H9 (cell line): Measurements from ENCODE around the gene CFAP299. TPM values are rescaled to one million over a fixed set of nuclear protein-coding genes. Genes with fewer than 3 reads are reported as not detected.
A peak's percentile ranks its signal among the peaks of the same experiment; 100 is the strongest.

ENCODE experiments used
- DNase-seq: peaks from one replicate; pipeline ENCODE4 v3.0.0-alpha.2; 2017
- H2AFZ ChIP-seq: one replicate; pipeline ENCODE4 v1.6.1; 2013; ENCODE audit warnings: mild to moderate bottlenecking, low read length, control low read depth, moderate library complexity
- H2AK5ac ChIP-seq: 2 replicates; pipeline ENCODE4 v1.6.1; 2013; ENCODE audit warnings: low read length, control low read depth, mixed read lengths; ENCODE audit not compliant: insufficient read length
- H2BK120ac ChIP-seq: one replicate; pipeline ENCODE4 v1.6.1; 2013; ENCODE audit warnings: low read depth, mild to moderate bottlenecking, low read length, control low read depth, inconsistent platforms; ENCODE audit not compliant: poor library complexity, severe bottlenecking
- H2BK12ac ChIP-seq: 2 replicates; pipeline ENCODE4 v1.6.1; 2013; ENCODE audit warnings: low read length, control low read depth, mixed read lengths, low read depth; ENCODE audit not compliant: insufficient read length
- H2BK15ac ChIP-seq: 2 replicates; pipeline ENCODE4 v1.6.1; 2013; ENCODE audit warnings: low read depth, low read length, control low read depth
- H2BK20ac ChIP-seq: one replicate; pipeline ENCODE4 v1.6.1; 2013; ENCODE audit warnings: low read depth, mild to moderate bottlenecking, low read length, control low read depth, inconsistent platforms; ENCODE audit not compliant: poor library complexity, severe bottlenecking
- H2BK5ac ChIP-seq: 2 replicates; pipeline ENCODE4 v1.6.1; 2013; ENCODE audit warnings: low read length, control low read depth, mixed read lengths; ENCODE audit not compliant: insufficient read length
- H3K14ac ChIP-seq: 2 replicates; pipeline ENCODE4 v1.6.1; 2013; ENCODE audit warnings: low read length, control low read depth; ENCODE audit not compliant: insufficient read depth
- H3K18ac ChIP-seq: 2 replicates; pipeline ENCODE4 v1.6.1; 2013; ENCODE audit warnings: low read depth, mild to moderate bottlenecking, mixed read lengths, low read length, control low read depth; ENCODE audit not compliant: insufficient read length
- H3K23ac ChIP-seq: 2 replicates; pipeline ENCODE4 v1.6.1; 2013; ENCODE audit warnings: low read length, control low read depth, mixed read lengths, low read depth; ENCODE audit not compliant: insufficient read length
- H3K23me2 ChIP-seq: 2 replicates; pipeline ENCODE4 v1.6.1; 2013; ENCODE audit warnings: low read depth, mild to moderate bottlenecking, mixed read lengths, low read length, control low read depth; ENCODE audit not compliant: insufficient read length, poor library complexity, severe bottlenecking
- H3K27ac ChIP-seq: 2 replicates; pipeline ENCODE4 v1.5.1; 2013; ENCODE audit warnings: low read length, control low read depth, mixed read lengths, low read depth; ENCODE audit not compliant: insufficient read length
- H3K27me3 ChIP-seq: 2 replicates; pipeline ENCODE4 v1.6.1; 2013; ENCODE audit warnings: low read length, control low read depth, inconsistent platforms; ENCODE audit not compliant: insufficient read depth
- H3K4ac ChIP-seq: 2 replicates; pipeline ENCODE4 v1.6.1; 2013; ENCODE audit warnings: low read depth, mild to moderate bottlenecking, control low read depth, inconsistent platforms, low read length, moderate library complexity
- H3K4me1 ChIP-seq: 2 replicates; pipeline ENCODE4 v1.6.1; 2013; ENCODE audit warnings: low read length, control low read depth, inconsistent platforms; ENCODE audit not compliant: insufficient read depth
- H3K4me2 ChIP-seq: 2 replicates; pipeline ENCODE4 v1.6.1; 2013; ENCODE audit warnings: low read length, control low read depth, mixed read lengths; ENCODE audit not compliant: insufficient read length, insufficient read depth
- H3K56ac ChIP-seq: 2 replicates; pipeline ENCODE4 v1.6.1; 2013; ENCODE audit warnings: low read depth, mild to moderate bottlenecking, mixed read lengths, low read length, control low read depth; ENCODE audit not compliant: insufficient read length
- H3K79me1 ChIP-seq: 2 replicates; pipeline ENCODE4 v1.6.1; 2013; ENCODE audit warnings: low read depth, mild to moderate bottlenecking, moderate library complexity, low read length, control low read depth, inconsistent platforms; ENCODE audit not compliant: insufficient read depth, poor library complexity, severe bottlenecking
- H3K79me2 ChIP-seq: 2 replicates; pipeline ENCODE4 v1.6.1; 2013; ENCODE audit warnings: low read length, control low read depth, inconsistent platforms; ENCODE audit not compliant: insufficient read depth
- H3K9ac ChIP-seq: 2 replicates; pipeline ENCODE4 v1.6.1; 2013; ENCODE audit warnings: low read length, control low read depth, mixed read lengths; ENCODE audit not compliant: insufficient read length; ENCODE audit errors: extremely low read depth
- H3K9me3 ChIP-seq: one replicate; pipeline ENCODE4 v1.6.1; 2013; ENCODE audit warnings: low read depth, low read length, inconsistent platforms; ENCODE audit not compliant: control insufficient read depth
- H3T11ph ChIP-seq: one replicate; pipeline ENCODE4 v1.6.1; 2013; ENCODE audit warnings: mild to moderate bottlenecking, low read length, control low read depth, inconsistent platforms
- H4K20me1 ChIP-seq: one replicate; pipeline ENCODE4 v1.6.1; 2013; ENCODE audit not compliant: control insufficient read depth, insufficient read length, insufficient read depth
- H4K5ac ChIP-seq: 2 replicates; pipeline ENCODE4 v1.6.1; 2013; ENCODE audit warnings: low read depth, mild to moderate bottlenecking, mixed read lengths, low read length, control low read depth; ENCODE audit not compliant: insufficient read length
- H4K8ac ChIP-seq: replicated peaks from 2 replicates; pipeline ENCODE4 v1.6.1; 2013; ENCODE audit warnings: low read length, control low read depth, mixed read lengths, low read depth; ENCODE audit not compliant: insufficient read length
- H4K91ac ChIP-seq: 2 replicates; pipeline ENCODE4 v1.6.1; 2013; ENCODE audit warnings: low read depth, mild to moderate bottlenecking, moderate library complexity, mixed read lengths, low read length, control low read depth; ENCODE audit not compliant: insufficient read length
- H3K27ac Mint-ChIP-seq, 3 experiments: 2 replicates in 2 of 3; 3 replicates in 1 of 3; pipeline ENCODE4 v1.8.0; 2020 to 2021; ENCODE audit warnings: mixed read lengths in 3 of 3, mild to moderate bottlenecking in 1 of 3, moderate library complexity in 1 of 3
- H3K27me3 Mint-ChIP-seq: 2 replicates; pipeline ENCODE4 v1.8.0; 2021; ENCODE audit warnings: low read depth, mild to moderate bottlenecking, moderate library complexity, mixed read lengths
- H3K36me3 Mint-ChIP-seq, 3 experiments: 2 replicates in 2 of 3; 3 replicates in 1 of 3; pipeline ENCODE4 v1.8.0; 2020 to 2021; ENCODE audit warnings: low read depth in 3 of 3, mixed read lengths in 3 of 3; ENCODE audit not compliant: insufficient read depth in 1 of 3
- H3K4me1 Mint-ChIP-seq, 2 experiments: 2 replicates each; pipeline ENCODE4 v1.8.0; 2020; ENCODE audit warnings: mixed read lengths in 2 of 2
- H3K4me3 Mint-ChIP-seq, 2 experiments: 2 replicates in 1 of 2; 3 replicates in 1 of 2; pipeline ENCODE4 v1.8.0; 2020 to 2021; ENCODE audit warnings: mild to moderate bottlenecking in 2 of 2, mixed read lengths in 2 of 2, moderate library complexity in 1 of 2
- H3K9me3 Mint-ChIP-seq, 2 experiments: 2 replicates in 1 of 2; 3 replicates in 1 of 2; pipeline ENCODE4 v1.8.0; 2020; ENCODE audit warnings: mild to moderate bottlenecking in 2 of 2, mixed read lengths in 2 of 2, moderate library complexity in 1 of 2
- WGBS: extraction: QIAGEN DNeasy Blood & Tissue Kit; methylation state at CpG from one replicate; pipeline ENCODE4 v1.1.7; 2013; ENCODE audit warnings: missing lambda C conversion rate, low lambda C conversion rate, mixed read lengths; ENCODE audit not compliant: insufficient read length; ENCODE audit errors: extremely low coverage; 5-methylcytosine and 5-hydroxymethylcytosine counted together
- total RNA-seq: library from RNA; stranded (reverse); gene quantifications from 2 replicates; pipeline ENCODE4 v1.2.1, GENCODE V29; 2021
- TF ChIP-seq, protein P1 (sequence below): fragments of 200-600 bp; sonication (generic); conservative IDR thresholded peaks from 3 replicates; pipeline ENCODE4 v1.8.0; 2021; ENCODE audit warnings: antibody characterized with exemption, mild to moderate bottlenecking

CFAP299 gene
- total RNA-seq, 1 experiment from 2014 or later = not detected

GRCh38 chr4:80461412-80461811 is 125.9 kb downstream of the CFAP299 start:
- H3K27me3 Mint-ChIP-seq = no peaks in the 10 kb centered on the region; the same call in 1 of the 2 replicates
- Histone ChIP-seq H3K23ac (no peak overlapping the region), H4K20me1 (no peaks in the 10 kb centered on the region), H2BK20ac (no peak overlapping the region), H3T11ph (no peak overlapping the region), H3K27ac (no peak overlapping the region), H3K79me1 (no peaks in the 10 kb centered on the region), H3K23me2 (no peaks in the 10 kb centered on the region), H3K56ac (no peak overlapping the region), H3K4me2 (peak overlapping the region; percentile 8), H3K9ac (no peak overlapping the region), H2BK5ac (no peak overlapping the region), H4K8ac (no peak overlapping the region), H2BK12ac (no peak overlapping the region), H3K4me1 (peaks cover 3% of the 10 kb centered on the region; the same call in 1 of the 2 replicates), H2BK15ac (no peak overlapping the region), H3K79me2 (no peaks in the 10 kb centered on the region), H3K18ac (no peak overlapping the region), H4K5ac (no peak overlapping the region), H3K14ac (no peak overlapping the region), H4K91ac (no peak overlapping the region), H2AK5ac (no peak overlapping the region), H2AFZ (no peak overlapping the region), H3K4ac (no peak overlapping the region), H3K9me3 (no peaks in the 10 kb centered on the region), H2BK120ac (no peak overlapping the region), H3K27me3 (no peaks in the 10 kb centered on the region)
- H3K36me3 Mint-ChIP-seq = no peaks in the 10 kb centered on the region; a peak in 1 of 7 replicates
- H3K27ac Mint-ChIP-seq = peak overlapping the region in 2 of 3 experiments; percentile 13 to 89; a peak in 3 of 7 replicates
- H3K9me3 Mint-ChIP-seq = no peaks in the 10 kb centered on the region
- no peak for DNase-seq
- TF ChIP-seq, protein P1, sequence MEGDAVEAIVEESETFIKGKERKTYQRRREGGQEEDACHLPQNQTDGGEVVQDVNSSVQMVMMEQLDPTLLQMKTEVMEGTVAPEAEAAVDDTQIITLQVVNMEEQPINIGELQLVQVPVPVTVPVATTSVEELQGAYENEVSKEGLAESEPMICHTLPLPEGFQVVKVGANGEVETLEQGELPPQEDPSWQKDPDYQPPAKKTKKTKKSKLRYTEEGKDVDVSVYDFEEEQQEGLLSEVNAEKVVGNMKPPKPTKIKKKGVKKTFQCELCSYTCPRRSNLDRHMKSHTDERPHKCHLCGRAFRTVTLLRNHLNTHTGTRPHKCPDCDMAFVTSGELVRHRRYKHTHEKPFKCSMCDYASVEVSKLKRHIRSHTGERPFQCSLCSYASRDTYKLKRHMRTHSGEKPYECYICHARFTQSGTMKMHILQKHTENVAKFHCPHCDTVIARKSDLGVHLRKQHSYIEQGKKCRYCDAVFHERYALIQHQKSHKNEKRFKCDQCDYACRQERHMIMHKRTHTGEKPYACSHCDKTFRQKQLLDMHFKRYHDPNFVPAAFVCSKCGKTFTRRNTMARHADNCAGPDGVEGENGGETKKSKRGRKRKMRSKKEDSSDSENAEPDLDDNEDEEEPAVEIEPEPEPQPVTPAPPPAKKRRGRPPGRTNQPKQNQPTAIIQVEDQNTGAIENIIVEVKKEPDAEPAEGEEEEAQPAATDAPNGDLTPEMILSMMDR = no peak
- no CpG with 5 or more reads among the region's 1 CpG for WGBS
- peaks cover 43 to 44% of the 10 kb centered on the region in 2 experiments for H3K4me1 Mint-ChIP-seq
- H3K4me3 Mint-ChIP-seq = no peak overlapping the region
